ENCODE measurements around the gene ABCA4. TPM values are rescaled to one million over a fixed set of nuclear protein-coding genes. Genes with fewer than 3 reads are reported as not detected.

The ABCA4 gene
- total RNA-seq, 1 donor from 2014 or later = 0.25 TPM

- intact Hi-C loops (cut with micrococcal nuclease) = no loop called here
Measured at GRCh38 chr1:94055459-94056122, 65.4 kb downstream of the ABCA4 start.

GRCh38 chr1:94050675-94051074, 70.3 kb downstream of the ABCA4 start:
- intact Hi-C loops (cut with micrococcal nuclease) = no loop called here

- intact Hi-C loops (cut with micrococcal nuclease) = no loop called here
Measured at GRCh38 chr1:94050254-94050653, 70.7 kb downstream of the ABCA4 start.

- intact Hi-C loops (cut with micrococcal nuclease) = loop anchor here (5.0 kb wide), 1 partner anchor 758 kb away; no protein-coding TSS in a partner anchor
Measured at GRCh38 chr1:94049791-94050190, 71.2 kb downstream of the ABCA4 start.

- intact Hi-C loops (cut with micrococcal nuclease) = loop anchor here (5.0 kb wide), 1 partner anchor 759 kb away; no protein-coding TSS in a partner anchor
Measured at GRCh38 chr1:94048413-94049164, 72.4 kb downstream of the ABCA4 start.

- intact Hi-C loops (cut with micrococcal nuclease) = loop anchor here (5.0 kb wide), 1 partner anchor 759 kb away; no protein-coding TSS in a partner anchor
Measured at GRCh38 chr1:94047949-94048348, 73.0 kb downstream of the ABCA4 start.

- intact Hi-C loops (cut with micrococcal nuclease) = loop anchor here (1.0 to 5.0 kb wide), 3 partner anchors 291 to 762 kb away; no protein-coding TSS in a partner anchor
Measured at GRCh38 chr1:94045465-94046056, 75.4 kb downstream of the ABCA4 start.

- intact Hi-C loops (cut with micrococcal nuclease) = loop anchor here (1.0 to 5.0 kb wide), 3 partner anchors 291 to 762 kb away; no protein-coding TSS in a partner anchor
Measured at GRCh38 chr1:94044891-94045290, 76.1 kb downstream of the ABCA4 start.

GRCh38 chr1:94044290-94044790, 76.6 kb downstream of the ABCA4 start:
- intact Hi-C loops (cut with micrococcal nuclease) = no loop called here

GRCh38 chr1:94043738-94044289, 77.1 kb downstream of the ABCA4 start:
- intact Hi-C loops (cut with micrococcal nuclease) = no loop called here

GRCh38 chr1:94042388-94042787, 78.6 kb downstream of the ABCA4 start:
- intact Hi-C loops (cut with micrococcal nuclease) = no loop called here

GRCh38 chr1:94039871-94040569, 80.9 kb downstream of the ABCA4 start:
- intact Hi-C loops (cut with micrococcal nuclease) = loop anchor here (5.0 kb wide), 3 partner anchors 133 to 762 kb away; partner anchors contain the start of gene GCLM

- intact Hi-C loops (cut with micrococcal nuclease) = loop anchor here (5.0 kb wide), 3 partner anchors 132 to 763 kb away; partner anchors contain the start of gene GCLM
Measured at GRCh38 chr1:94039514-94039870, 81.5 kb downstream of the ABCA4 start.

- intact Hi-C loops (cut with micrococcal nuclease) = loop anchor here (5.0 kb wide), 3 partner anchors 131 to 764 kb away; partner anchors contain the start of gene GCLM
Measured at GRCh38 chr1:94038511-94038910, 82.4 kb downstream of the ABCA4 start.

- intact Hi-C loops (cut with micrococcal nuclease) = loop anchor here (5.0 kb wide), 3 partner anchors 130 to 765 kb away; partner anchors contain the start of gene GCLM
Measured at GRCh38 chr1:94037392-94038229, 83.3 kb downstream of the ABCA4 start.

- intact Hi-C loops (cut with micrococcal nuclease) = loop anchor here (5.0 kb wide), 3 partner anchors 129 to 766 kb away; partner anchors contain the start of gene GCLM
Measured at GRCh38 chr1:94036730-94037129, 84.2 kb downstream of the ABCA4 start.

- intact Hi-C loops (cut with micrococcal nuclease) = no loop called here
Measured at GRCh38 chr1:94033849-94034248, 87.1 kb downstream of the ABCA4 start.

GRCh38 chr1:94032637-94033036, 88.3 kb downstream of the ABCA4 start:
- intact Hi-C loops (cut with micrococcal nuclease) = no loop called here

- intact Hi-C loops (cut with micrococcal nuclease) = no loop called here
Measured at GRCh38 chr1:94031591-94031990, 89.4 kb downstream of the ABCA4 start.

GRCh38 chr1:94031154-94031553, 89.8 kb downstream of the ABCA4 start:
- intact Hi-C loops (cut with micrococcal nuclease) = no loop called here

All from T-helper 1 cell treated with Interleukin-12 subunit alpha and Interleukin-12 subunit beta and Interleukin-4 antibody, amounts not matched to agents 30 ng/mL and 1 ng/mL, for 36 hours (primary cell).